Activated naive CD4-positive, alpha-beta T cell treated with anti-CD3 and anti-CD28 coated beads for 36 hours (primary cell): ENCODE measurements around the gene PTPN11. TPM values are rescaled to one million over a fixed set of nuclear protein-coding genes. Genes with fewer than 3 reads are reported as not detected.

ENCODE experiments used
- CTCF ChIA-PET: fragments of 350-600 bp; sonication (Branson Sonifier 250); formaldehyde crosslinking; loops from one replicate; lab custom pipeline; 2021; ENCODE audit warnings: antibody characterized with exemption; lab: Charles Lee
- DNase-seq: peaks from one replicate; pipeline ENCODE4 v3.0.0-alpha.2; 2020
- H3K27ac Mint-ChIP-seq: one replicate; pipeline ENCODE4 v1.8.0; 2021; ENCODE audit warnings: mild to moderate bottlenecking, mixed read lengths
- H3K27me3 Mint-ChIP-seq: one replicate; pipeline ENCODE4 v1.8.0; 2021; ENCODE audit warnings: low read depth, mixed read lengths
- H3K36me3 Mint-ChIP-seq: one replicate; pipeline ENCODE4 v1.8.0; 2021; ENCODE audit warnings: low read depth, mixed read lengths
- H3K4me1 Mint-ChIP-seq: one replicate; pipeline ENCODE4 v1.8.0; 2021; ENCODE audit warnings: low read depth, mixed read lengths
- H3K4me3 Mint-ChIP-seq: one replicate; pipeline ENCODE4 v1.8.0; 2021; ENCODE audit warnings: mild to moderate bottlenecking, moderate library complexity, mixed read lengths
- H3K9me3 Mint-ChIP-seq: one replicate; pipeline ENCODE4 v1.8.0; 2021; ENCODE audit warnings: mixed read lengths
- intact Hi-C: fragments of 100-400 bp; cut with micrococcal nuclease; formaldehyde crosslinking; loops from one replicate; pipeline ENCODE4 v1.15.1; 2023
- total RNA-seq, 2 experiments: library from RNA; stranded (reverse); gene quantifications; one replicate each; pipeline ENCODE4 v1.2.3, GENCODE V29; 2021

The PTPN11 gene
- total RNA-seq, 2 experiments from 2014 or later: 137 to 141 TPM

- no peaks in the 10 kb centered on the region for H3K9me3 Mint-ChIP-seq
- no peaks in the 10 kb centered on the region for H3K27me3 Mint-ChIP-seq
- H3K27ac Mint-ChIP-seq: no peak overlapping the region
- CTCF ChIA-PET: interaction anchor here (0.6 kb wide), 1 partner anchor 14 kb away, joined by 3 read pairs; no protein-coding TSS in a partner anchor
- H3K4me3 Mint-ChIP-seq: no peak overlapping the region
- peaks cover 52% of the 10 kb centered on the region for H3K36me3 Mint-ChIP-seq
- intact Hi-C loops: no loop called here
- H3K4me1 Mint-ChIP-seq: peaks cover 4% of the 10 kb centered on the region
- DNase-seq: no peak
These were observed 40.0 kb downstream of the PTPN11 start for GRCh38 chr12:112458751-112459150.

- H3K9me3 Mint-ChIP-seq: no peaks in the 10 kb centered on the region
- peaks cover 4% of the 10 kb centered on the region for H3K4me1 Mint-ChIP-seq
- intact Hi-C loops: no loop called here
- no peaks in the 10 kb centered on the region for H3K27me3 Mint-ChIP-seq
- CTCF ChIA-PET: no interaction called here
- H3K4me3 Mint-ChIP-seq: no peak overlapping the region
- no peak overlapping the region for H3K27ac Mint-ChIP-seq
- no peak for DNase-seq
- H3K36me3 Mint-ChIP-seq: peaks cover 39% of the 10 kb centered on the region
These were observed 44.7 kb downstream of the PTPN11 start for GRCh38 chr12:112463478-112463877.

GRCh38 chr12:112464605-112465004, 45.9 kb downstream of the PTPN11 start:
- H3K36me3 Mint-ChIP-seq: peaks cover 34% of the 10 kb centered on the region
- intact Hi-C loops: no loop called here
- H3K27me3 Mint-ChIP-seq: no peaks in the 10 kb centered on the region
- H3K4me3 Mint-ChIP-seq: no peak overlapping the region
- peaks cover 4% of the 10 kb centered on the region for H3K4me1 Mint-ChIP-seq
- no peak for DNase-seq
- no peaks in the 10 kb centered on the region for H3K9me3 Mint-ChIP-seq
- CTCF ChIA-PET: no interaction called here
- no peak overlapping the region for H3K27ac Mint-ChIP-seq

GRCh38 chr12:112466011-112466422, 47.3 kb downstream of the PTPN11 start:
- CTCF ChIA-PET: no interaction called here
- no peak for DNase-seq
- Mint-ChIP-seq H3K4me3 (no peak overlapping the region), H3K27ac (no peak overlapping the region), H3K9me3 (no peaks in the 10 kb centered on the region), H3K4me1 (peaks cover under 1% of the 10 kb centered on the region), H3K36me3 (peaks cover 32% of the 10 kb centered on the region), H3K27me3 (no peaks in the 10 kb centered on the region)
- intact Hi-C loops: no loop called here

GRCh38 chr12:112466835-112467234, 48.1 kb downstream of the PTPN11 start:
- CTCF ChIA-PET: no interaction called here
- no peaks in the 10 kb centered on the region for H3K9me3 Mint-ChIP-seq

GRCh38 chr12:112468046-112468445, 49.3 kb downstream of the PTPN11 start:
- intact Hi-C loops: no loop called here
- Mint-ChIP-seq H3K9me3 (no peaks in the 10 kb centered on the region), H3K36me3 (peaks cover 40% of the 10 kb centered on the region), H3K27ac (no peak overlapping the region), H3K4me1 (no peaks in the 10 kb centered on the region), H3K4me3 (no peak overlapping the region), H3K27me3 (no peaks in the 10 kb centered on the region)
- no peak for DNase-seq
- CTCF ChIA-PET: no interaction called here

More at GRCh38 chr12:112466835-112467234, 48.1 kb downstream of the PTPN11 start:
- H3K36me3 Mint-ChIP-seq: peaks cover 31% of the 10 kb centered on the region
- intact Hi-C loops: no loop called here
- no peak overlapping the region for H3K4me3 Mint-ChIP-seq
- DNase-seq: no peak
- no peaks in the 10 kb centered on the region for H3K27me3 Mint-ChIP-seq
- H3K4me1 Mint-ChIP-seq: no peaks in the 10 kb centered on the region
- H3K27ac Mint-ChIP-seq: no peak overlapping the region

- Mint-ChIP-seq H3K4me3 (no peak overlapping the region), H3K27ac (no peak overlapping the region), H3K36me3 (peaks cover 43% of the 10 kb centered on the region), H3K4me1 (no peaks in the 10 kb centered on the region), H3K9me3 (no peaks in the 10 kb centered on the region), H3K27me3 (no peaks in the 10 kb centered on the region)
- intact Hi-C loops: no loop called here
- CTCF ChIA-PET: interaction anchor here (0.6 to 0.9 kb wide), 2 partner anchors 14 to 15 kb away, joined by 3 read pairs; no protein-coding TSS in a partner anchor
- DNase-seq: no peak
These were observed 54.3 kb downstream of the PTPN11 start for GRCh38 chr12:112473056-112473455.

GRCh38 chr12:112479413-112479812, 60.7 kb downstream of the PTPN11 start:
- Mint-ChIP-seq H3K36me3 (peaks cover 71% of the 10 kb centered on the region), H3K9me3 (no peaks in the 10 kb centered on the region), H3K27ac (no peak overlapping the region), H3K4me1 (no peaks in the 10 kb centered on the region), H3K4me3 (no peak overlapping the region), H3K27me3 (no peaks in the 10 kb centered on the region)
- CTCF ChIA-PET: no interaction called here
- no peak for DNase-seq
- intact Hi-C loops: no loop called here

GRCh38 chr12:112480931-112481330, 62.2 kb downstream of the PTPN11 start:
- CTCF ChIA-PET: no interaction called here
- Mint-ChIP-seq H3K9me3 (no peaks in the 10 kb centered on the region), H3K4me3 (no peak overlapping the region), H3K27ac (no peak overlapping the region), H3K4me1 (no peaks in the 10 kb centered on the region), H3K27me3 (no peaks in the 10 kb centered on the region), H3K36me3 (peaks cover 71% of the 10 kb centered on the region)
- intact Hi-C loops: no loop called here
- no peak for DNase-seq

GRCh38 chr12:112482733-112483132, 64.0 kb downstream of the PTPN11 start:
- Mint-ChIP-seq H3K27ac (no peak overlapping the region), H3K36me3 (peaks cover 68% of the 10 kb centered on the region), H3K4me1 (no peaks in the 10 kb centered on the region), H3K9me3 (no peaks in the 10 kb centered on the region), H3K4me3 (no peak overlapping the region), H3K27me3 (no peaks in the 10 kb centered on the region)
- CTCF ChIA-PET: interaction anchor here (0.7 kb wide), 1 partner anchor 195 kb away, joined by 5 read pairs; no protein-coding TSS in a partner anchor
- DNase-seq: no peak
- intact Hi-C loops: no loop called here

GRCh38 chr12:112486361-112486760, 67.6 kb downstream of the PTPN11 start:
- H3K27me3 Mint-ChIP-seq: no peaks in the 10 kb centered on the region

GRCh38 chr12:112488257-112488876, 69.6 kb downstream of the PTPN11 start:
- Mint-ChIP-seq H3K4me1 (no peaks in the 10 kb centered on the region), H3K27ac (no peak overlapping the region), H3K9me3 (no peaks in the 10 kb centered on the region), H3K36me3 (peaks cover 51% of the 10 kb centered on the region), H3K4me3 (no peak overlapping the region), H3K27me3 (no peaks in the 10 kb centered on the region)
- intact Hi-C loops: no loop called here
- no peak for DNase-seq
- CTCF ChIA-PET: interaction anchor here (0.7 to 1.6 kb wide), 2 partner anchors 15 to 554 kb away, joined by 3 read pairs; no protein-coding TSS in a partner anchor

More at GRCh38 chr12:112486361-112486760, 67.6 kb downstream of the PTPN11 start:
- Mint-ChIP-seq H3K27ac (no peak overlapping the region), H3K36me3 (peaks cover 55% of the 10 kb centered on the region), H3K4me3 (no peak overlapping the region), H3K9me3 (no peaks in the 10 kb centered on the region), H3K4me1 (no peaks in the 10 kb centered on the region)
- intact Hi-C loops: no loop called here
- no peak for DNase-seq
- CTCF ChIA-PET: no interaction called here

- CTCF ChIA-PET: interaction anchor here (0.6 kb wide), 1 partner anchor 105 kb away, joined by 3 read pairs; no protein-coding TSS in a partner anchor
- intact Hi-C loops: no loop called here
- no peak overlapping the region for H3K27ac Mint-ChIP-seq
- H3K27me3 Mint-ChIP-seq: no peaks in the 10 kb centered on the region
- H3K4me3 Mint-ChIP-seq: no peak overlapping the region
- H3K4me1 Mint-ChIP-seq: no peaks in the 10 kb centered on the region
- H3K36me3 Mint-ChIP-seq: peaks cover 47% of the 10 kb centered on the region
- no peak for DNase-seq
- no peaks in the 10 kb centered on the region for H3K9me3 Mint-ChIP-seq
These were observed 70.7 kb downstream of the PTPN11 start for GRCh38 chr12:112489456-112489855.
